Dermis blood vessel endothelial cell (primary cell): ENCODE data around the gene CD53. TPM values are rescaled to one million over a fixed set of nuclear protein-coding genes. Genes with fewer than 3 reads are reported as not detected.
"Not testable (repeated sequence)": the region's sequence is repeated elsewhere in the genome, so short reads cannot be mapped to it uniquely, and the experiment has no call there.

ENCODE experiments used
- DNase-seq: peaks from one replicate; pipeline ENCODE4 v3.0.0; 2010
- total RNA-seq: library from RNA; depleted of rRNA; stranded (reverse); fragments of >200 nt; gene quantifications from 2 replicates; pipeline ENCODE4 v1.2.3, GENCODE V29; 2014

CD53 gene
- total RNA-seq, 1 donor from 2014 or later, result not detected

DNA sequence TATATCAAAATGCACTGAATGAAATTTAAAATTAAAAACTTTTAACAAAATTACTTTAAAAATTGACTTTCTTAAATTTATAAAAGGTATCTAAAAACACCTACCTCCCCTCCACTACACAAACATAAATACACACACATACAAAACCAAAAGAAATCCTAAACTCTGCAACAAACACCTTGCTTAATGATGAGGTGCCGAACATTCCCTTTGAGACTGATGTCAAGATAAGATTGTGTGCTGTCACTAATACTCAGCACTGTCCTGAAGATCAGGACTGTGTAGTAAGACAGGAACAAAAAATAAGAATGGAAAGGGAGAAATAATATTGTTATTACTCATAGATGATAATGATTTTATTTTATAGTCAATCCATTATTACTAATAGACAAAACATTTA lies 45.1 kb downstream of the CD53 start:
- no peak for DNase-seq

DNA sequence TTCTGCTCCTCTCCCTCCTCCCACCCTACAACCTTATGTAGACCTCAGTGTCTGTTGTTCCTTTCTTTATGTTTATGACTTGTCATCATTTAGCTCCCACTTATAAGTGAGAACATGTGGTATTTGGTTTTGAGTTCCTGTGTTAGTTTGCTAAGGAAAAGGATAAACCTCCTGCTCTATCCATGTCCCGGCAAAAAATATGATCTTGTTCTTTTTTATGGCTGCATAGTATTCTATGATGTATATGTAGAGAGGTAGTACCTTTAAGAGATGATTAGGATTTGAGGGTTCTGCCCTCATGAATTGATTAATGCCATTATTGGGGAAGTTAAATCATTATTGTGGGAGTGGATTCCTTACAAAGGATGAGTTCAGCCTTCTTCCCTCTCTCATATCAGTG lies 49.0 kb downstream of the CD53 start:
- DNase-seq, result no peak

DNA sequence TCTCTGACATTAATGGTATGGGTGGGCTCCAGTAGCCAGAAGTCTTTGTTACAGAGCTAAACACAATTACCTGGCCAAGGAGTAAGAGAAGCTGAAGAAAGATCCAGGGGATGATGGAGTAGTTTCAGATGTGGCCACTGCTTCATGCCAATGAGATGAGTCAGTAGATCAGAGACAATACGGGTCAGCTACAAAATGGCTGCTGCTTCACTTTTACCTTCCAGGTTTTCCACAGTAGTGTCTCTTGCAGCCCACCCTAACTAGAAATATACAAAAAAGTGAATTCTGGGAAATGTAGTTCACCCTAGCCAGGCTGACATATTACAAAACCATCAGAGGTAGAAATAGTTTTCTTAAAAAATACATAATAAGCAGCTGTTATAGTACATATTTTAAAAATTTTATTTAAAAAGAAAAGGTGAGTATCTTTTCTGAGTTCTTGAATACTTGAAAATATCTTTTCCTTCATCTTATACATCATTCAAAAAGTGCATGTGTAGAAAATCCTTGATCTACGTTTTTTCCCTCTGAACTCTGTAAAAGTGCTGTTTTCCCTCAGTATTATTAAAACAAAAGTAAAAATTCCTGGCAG lies 54.6 kb downstream of the CD53 start:
- peak; percentile 4 for DNase-seq

DNA sequence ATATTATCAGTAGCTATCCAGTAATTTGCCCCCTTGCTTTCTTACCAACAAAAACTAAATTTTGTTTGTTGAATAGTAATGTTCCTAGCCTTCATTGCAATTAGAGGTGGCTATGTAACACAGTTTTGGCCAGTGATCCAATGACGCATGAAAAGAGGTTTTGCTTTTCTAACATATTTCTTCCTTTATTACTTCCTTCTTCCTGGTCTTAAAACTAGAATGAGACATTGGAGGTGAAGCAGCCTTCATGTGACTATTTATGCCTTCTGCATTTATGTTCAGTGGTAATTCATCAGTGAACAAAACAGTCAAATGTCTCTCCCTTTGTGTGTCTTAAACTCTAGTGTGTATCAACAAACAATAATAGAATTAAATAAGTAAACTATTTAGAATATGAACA lies 55.2 kb downstream of the CD53 start:
- no peak for DNase-seq

DNA sequence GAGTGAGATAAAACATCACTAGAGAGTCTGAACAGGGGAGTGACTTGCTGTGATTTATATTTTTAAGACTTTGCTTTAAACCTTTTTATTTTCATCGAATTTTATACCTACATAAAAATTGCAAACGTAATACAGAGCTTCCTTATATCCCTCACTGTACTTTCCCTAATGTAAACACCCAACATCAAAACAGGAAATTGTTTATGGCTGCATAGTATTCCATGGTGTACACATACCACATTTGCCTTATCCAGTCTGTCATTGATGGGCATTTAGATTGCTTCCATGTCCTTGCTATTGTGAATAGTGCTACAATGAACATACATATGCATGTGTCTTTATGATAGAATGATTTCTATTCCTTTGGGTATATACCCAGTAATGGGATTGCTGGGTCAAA lies 56.0 kb downstream of the CD53 start:
- DNase-seq, result no peak

DNA sequence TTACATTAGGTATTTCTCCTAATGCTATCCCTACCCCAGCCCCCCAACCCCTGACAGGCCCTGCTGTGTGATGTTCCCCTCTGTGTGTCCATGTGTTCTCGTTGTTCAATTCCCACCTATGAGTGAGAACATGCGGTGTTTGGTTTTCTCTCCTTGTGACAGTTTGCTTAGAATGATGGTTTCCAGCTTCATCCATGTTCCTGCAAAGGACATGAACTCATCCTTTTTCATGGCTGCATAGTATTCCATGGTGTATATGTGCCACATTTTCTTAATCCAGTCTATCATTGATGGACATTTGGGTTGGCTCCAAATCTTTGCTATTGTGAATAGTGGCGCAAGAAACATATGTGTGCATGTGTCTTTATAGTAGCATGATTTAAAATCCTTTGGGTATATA lies 58.1 kb downstream of the CD53 start:
- DNase-seq, result not testable (repeated sequence)

DNA sequence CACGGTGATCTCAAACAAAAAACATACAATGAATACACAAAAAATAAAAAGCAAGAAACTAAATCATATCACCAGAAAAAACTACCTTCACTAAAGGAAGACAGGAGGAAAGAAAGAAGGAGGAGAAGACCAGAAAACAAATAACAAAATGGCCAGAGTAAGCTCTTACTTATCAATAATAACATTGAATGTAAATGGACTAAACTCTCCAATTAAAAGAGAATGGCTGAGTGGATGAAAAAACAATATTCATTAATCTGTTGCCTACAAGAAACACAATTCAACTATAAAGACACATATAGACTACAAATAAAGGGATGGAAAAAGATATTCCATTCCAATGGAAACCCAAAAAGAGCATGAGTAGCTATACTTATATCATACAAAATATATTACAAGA lies 63.6 kb downstream of the CD53 start:
- DNase-seq, result no peak

DNA sequence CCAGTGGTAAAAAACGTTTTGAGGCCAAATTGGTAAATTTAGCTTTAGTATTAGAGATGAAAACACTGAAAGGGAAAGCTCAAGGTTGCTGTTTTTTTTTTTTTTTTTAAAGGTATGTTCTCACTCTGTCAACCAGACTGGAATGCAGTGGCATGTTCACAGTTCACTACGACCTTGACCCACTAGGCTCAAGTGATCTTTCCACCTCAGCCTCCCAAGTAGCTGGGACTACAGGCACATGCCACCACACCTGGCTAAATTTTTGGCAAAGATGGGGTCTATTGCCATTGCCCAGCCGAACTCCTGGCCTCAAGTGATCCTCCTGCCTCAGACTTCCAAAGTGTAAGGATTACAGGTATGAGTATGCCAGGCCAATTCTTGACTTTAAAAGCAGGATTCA lies 71.9 kb downstream of the CD53 start:
- DNase-seq, result no peak

DNA sequence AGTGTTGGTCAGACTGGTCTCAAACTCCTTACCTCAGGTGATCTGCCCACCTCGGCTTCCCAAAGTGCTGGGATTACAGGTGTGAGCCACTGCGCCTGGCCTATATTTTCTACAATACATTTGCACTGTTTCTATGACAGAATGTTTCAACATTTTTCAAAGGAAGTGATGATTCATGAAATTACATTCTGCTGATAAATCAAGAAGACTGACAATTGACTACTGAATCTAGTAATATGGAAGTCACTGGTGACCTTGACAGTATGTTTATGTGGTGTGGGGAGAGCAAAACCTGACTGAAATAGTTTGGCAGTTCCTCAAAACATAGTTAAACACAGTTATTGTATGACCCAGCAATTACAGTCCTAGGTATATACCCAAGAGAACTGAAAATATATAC lies 72.7 kb downstream of the CD53 start:
- peak; percentile 7 for DNase-seq

DNA sequence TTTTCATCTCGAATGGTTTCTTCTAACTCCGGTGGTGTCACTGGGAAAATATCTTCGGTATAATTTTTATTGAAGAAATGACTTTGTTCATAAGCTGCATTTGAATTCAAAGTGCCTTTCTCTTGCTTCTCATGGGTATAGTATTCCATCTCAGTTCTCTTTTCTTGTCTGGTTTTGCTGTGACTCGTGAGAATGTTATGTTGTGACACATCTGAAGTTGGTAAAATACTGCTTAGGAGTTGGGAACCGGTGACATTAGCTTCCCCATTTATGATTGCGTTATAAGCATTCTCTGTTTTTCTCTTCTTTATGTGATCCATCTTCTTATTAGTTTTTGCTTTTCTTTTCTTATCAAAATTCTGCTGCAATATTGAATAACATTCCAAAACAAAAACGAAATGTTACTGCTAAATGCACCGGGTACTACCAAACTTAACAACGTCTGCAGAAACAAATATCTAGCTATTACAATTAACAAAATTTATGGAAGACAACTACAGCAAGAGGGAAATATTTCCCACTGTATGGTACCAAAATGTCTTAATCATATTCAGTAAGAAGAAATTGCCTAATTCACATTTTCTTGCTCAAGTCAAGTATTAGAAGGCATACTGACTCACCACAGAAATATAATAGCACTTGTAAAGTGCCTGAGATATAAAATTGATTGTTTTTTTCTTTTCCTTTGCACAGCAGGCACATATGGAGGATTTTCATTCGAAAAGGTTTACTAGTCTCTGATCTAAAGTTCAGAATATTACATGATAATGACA lies 75.3 kb downstream of the CD53 start:
- DNase-seq, result no peak

Other genes starting within 250 kb of the CD53 start
- not detected in 2 replicates for gene KCNA3, start 198.2 kb upstream of the CD53 start, total RNA-seq
- gene LRIF1, start 90.8 kb downstream of the CD53 start, total RNA-seq, result 9.5 and 13.8 TPM in 2 replicates